ENCODE results near the gene MAP6D1.

DNA sequence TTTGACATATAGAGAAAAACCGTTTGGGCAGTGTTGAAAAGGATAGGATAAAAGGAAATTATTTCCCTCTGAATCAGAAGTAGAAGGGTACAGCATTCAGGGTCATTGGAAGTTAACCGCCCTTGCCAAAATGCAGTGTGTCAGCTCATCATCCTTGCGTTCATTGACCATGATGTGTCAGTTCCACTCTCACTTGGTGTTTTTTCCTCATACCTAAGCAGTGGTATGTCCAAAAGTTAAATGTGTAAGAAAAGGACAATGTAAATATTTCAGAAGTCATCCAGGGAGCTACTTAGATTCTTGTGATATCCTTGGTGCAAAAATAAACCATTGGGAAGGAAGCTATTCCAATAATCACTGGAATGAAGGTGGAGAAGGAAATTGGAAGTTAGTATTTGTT is 50.7 kb downstream of the MAP6D1 start:
- no peak for TF ChIP-seq POLR2A (IDR thresholded peaks at IDR 0.05)
- TF ChIP-seq, protein P1, sequence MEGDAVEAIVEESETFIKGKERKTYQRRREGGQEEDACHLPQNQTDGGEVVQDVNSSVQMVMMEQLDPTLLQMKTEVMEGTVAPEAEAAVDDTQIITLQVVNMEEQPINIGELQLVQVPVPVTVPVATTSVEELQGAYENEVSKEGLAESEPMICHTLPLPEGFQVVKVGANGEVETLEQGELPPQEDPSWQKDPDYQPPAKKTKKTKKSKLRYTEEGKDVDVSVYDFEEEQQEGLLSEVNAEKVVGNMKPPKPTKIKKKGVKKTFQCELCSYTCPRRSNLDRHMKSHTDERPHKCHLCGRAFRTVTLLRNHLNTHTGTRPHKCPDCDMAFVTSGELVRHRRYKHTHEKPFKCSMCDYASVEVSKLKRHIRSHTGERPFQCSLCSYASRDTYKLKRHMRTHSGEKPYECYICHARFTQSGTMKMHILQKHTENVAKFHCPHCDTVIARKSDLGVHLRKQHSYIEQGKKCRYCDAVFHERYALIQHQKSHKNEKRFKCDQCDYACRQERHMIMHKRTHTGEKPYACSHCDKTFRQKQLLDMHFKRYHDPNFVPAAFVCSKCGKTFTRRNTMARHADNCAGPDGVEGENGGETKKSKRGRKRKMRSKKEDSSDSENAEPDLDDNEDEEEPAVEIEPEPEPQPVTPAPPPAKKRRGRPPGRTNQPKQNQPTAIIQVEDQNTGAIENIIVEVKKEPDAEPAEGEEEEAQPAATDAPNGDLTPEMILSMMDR (IDR thresholded peaks at IDR 0.05): no peak
